Measurements from ENCODE around the gene TCF25.
A peak's percentile ranks its signal among the peaks of the same experiment; 100 is the strongest.

Gene TCF25

GRCh38 chr16:89952551-89952950 lies 79.2 kb downstream of the TCF25 start:
- no peak overlapping the region for H3K4me3 ChIP-seq (ENCODE audit: low read depth, low read length)
- ChIA-PET CTCF (no interaction called here), POLR2A (no interaction called here)
- no peaks in the 10 kb centered on the region for H3K9me3 ChIP-seq (ENCODE audit: control insufficient read depth, insufficient read depth, low read depth, low read length)
- H3K27ac ChIP-seq (ENCODE audit: extremely low read depth, low read depth, low read length): no peak overlapping the region
- peaks cover 7 to 33% of the 10 kb centered on the region in 2 experiments; a peak in 2 of 3 replicates for H3K36me3 ChIP-seq (ENCODE audit: control insufficient read depth in 2 of 2, insufficient read depth in 1 of 2, low read length in 2 of 2)
- no peak for TF ChIP-seq ZNF776 (tag by site-specific recombination; IDR thresholded peaks at IDR 0.05; ENCODE audit: borderline replicate concordance)
- TF ChIP-seq ZNF292 (tag by site-specific recombination; IDR thresholded peaks at IDR 0.05; ENCODE audit: borderline replicate concordance, low read depth): no peak
- no peak for TF ChIP-seq ZBTB1 (tag by site-specific recombination; IDR thresholded peaks at IDR 0.05)
- TF ChIP-seq FEZF1 (tag by site-specific recombination; IDR thresholded peaks at IDR 0.05): no peak
- no peak for TF ChIP-seq ZNF280C (tag by site-specific recombination; IDR thresholded peaks at IDR 0.05)
- TF ChIP-seq PBX3 (CRISPR knock-in tag; IDR thresholded peaks at IDR 0.05): no peak
- no peak for TF ChIP-seq ZNF354C (tag by site-specific recombination; IDR thresholded peaks at IDR 0.05; ENCODE audit: borderline replicate concordance, low read depth)
- TF ChIP-seq ZNF704 (tag by site-specific recombination; IDR thresholded peaks at IDR 0.05): no peak
- no peaks in the 10 kb centered on the region for H3K4me1 ChIP-seq (ENCODE audit: control insufficient read depth, insufficient read depth, low read length)

- ChIA-PET CTCF (no interaction called here), POLR2A (interaction anchor here (1.3 to 1.6 kb wide), 2 partner anchors 31 to 69 kb away, joined by 3 to 6 read pairs; partner anchors contain the start of gene TUBB3)
- Histone ChIP-seq H3K4me3 (ENCODE audit: low read depth, low read length) (no peak overlapping the region), H3K27ac (ENCODE audit: extremely low read depth, low read depth, low read length) (0 out of 2 replicates have a peak overlapping the region, but pooled peaks have one; percentile 16), H3K4me1 (ENCODE audit: control insufficient read depth, insufficient read depth, low read length) (no peaks in the 10 kb centered on the region), H3K9me3 (ENCODE audit: control insufficient read depth, insufficient read depth, low read depth, low read length) (no peaks in the 10 kb centered on the region), H3K36me3 (ENCODE audit: control insufficient read depth in 2 of 2, insufficient read depth in 1 of 2, low read length in 2 of 2) (peaks cover 7 to 45% of the 10 kb centered on the region in 2 experiments; a peak in 2 of 3 replicates)
- TF ChIP-seq ZBTB11 (tag by site-specific recombination; conservative IDR thresholded peaks at IDR 0.05; ENCODE audit: low read depth): no peak
- no peak for TF ChIP-seq ZNF121 (tag by site-specific recombination; IDR thresholded peaks at IDR 0.05)
- no peak for TF ChIP-seq ZBTB10 (tag by site-specific recombination; IDR thresholded peaks at IDR 0.05)
- TF ChIP-seq ZBTB6 (tag by site-specific recombination; IDR thresholded peaks at IDR 0.05): no peak
- no peak for TF ChIP-seq ZNF645 (tag by site-specific recombination; IDR thresholded peaks at IDR 0.05)
- no peak for TF ChIP-seq ZBTB48 (tag by site-specific recombination; IDR thresholded peaks at IDR 0.05)
- no peak for TF ChIP-seq ELK4 (IDR thresholded peaks at IDR 0.05; ENCODE audit: borderline replicate concordance, low read depth, low read length)
- no peak for TF ChIP-seq ZNF211 (tag by site-specific recombination; IDR thresholded peaks at IDR 0.05; ENCODE audit: low read depth)
- TF ChIP-seq SP2 (tag by site-specific recombination; IDR thresholded peaks at IDR 0.05): no peak
- TF ChIP-seq BCL11B (tag by site-specific recombination; IDR thresholded peaks at IDR 0.05; ENCODE audit: low read depth): no peak
These were observed 80.4 kb downstream of the TCF25 start for GRCh38 chr16:89953671-89954406.

Measured in HEK293 (cell line).